GM21737 (cell line): ENCODE results near the gene DAPK3.
"Not testable (repeated sequence)": the region's sequence is repeated elsewhere in the genome, so short reads cannot be mapped to it uniquely, and the experiment has no call there.

Experiments
- ATAC-seq: cut with Tn5 transposase; IDR thresholded peaks from one replicate; pipeline ENCODE4 v1.9.1; 2021; ENCODE audit warnings: mild to moderate bottlenecking, moderate library complexity; ENCODE audit not compliant: unreplicated experiment

Gene DAPK3

DNA sequence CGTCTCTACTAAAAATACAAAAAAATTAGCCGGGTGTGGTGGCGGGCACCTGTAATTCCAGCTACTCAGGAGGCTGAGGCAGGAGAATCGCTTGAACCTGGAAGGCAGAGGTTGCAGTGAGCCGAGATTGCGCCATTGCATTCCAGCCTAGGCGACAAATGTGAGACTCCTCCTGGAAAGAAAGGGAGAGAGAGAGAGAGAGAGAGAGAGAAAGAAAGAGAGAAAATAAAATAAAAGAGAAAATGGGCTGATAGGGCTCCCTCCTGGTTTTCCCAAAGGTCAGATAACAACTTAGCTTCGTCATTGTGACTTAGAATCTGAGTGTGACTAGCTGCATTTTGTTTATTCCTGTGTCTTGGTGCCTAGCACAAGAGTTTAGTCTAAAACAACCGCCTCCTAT is 34.5 kb upstream of the DAPK3 start:
- not testable (repeated sequence) for ATAC-seq

DNA sequence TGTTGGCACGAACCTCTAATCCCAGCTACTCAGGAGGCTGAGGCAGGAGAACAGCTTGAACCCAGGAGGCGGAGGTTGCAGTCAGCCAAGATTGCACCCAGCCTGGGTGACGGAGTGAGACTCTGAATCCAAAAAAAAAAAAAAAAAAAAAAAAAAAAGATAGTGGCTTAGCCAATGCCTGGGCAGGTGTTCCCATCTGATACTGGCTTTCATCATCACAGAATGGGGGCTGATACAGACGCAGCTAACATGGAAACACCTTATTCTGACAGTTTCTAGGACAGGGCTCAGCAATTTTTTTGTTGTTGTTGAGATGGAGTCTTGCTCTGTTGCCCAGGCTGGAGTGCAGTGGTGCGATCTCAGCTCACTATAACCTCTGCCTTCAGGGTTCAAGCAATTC is 29.9 kb upstream of the DAPK3 start:
- ATAC-seq = not testable (repeated sequence)

DNA sequence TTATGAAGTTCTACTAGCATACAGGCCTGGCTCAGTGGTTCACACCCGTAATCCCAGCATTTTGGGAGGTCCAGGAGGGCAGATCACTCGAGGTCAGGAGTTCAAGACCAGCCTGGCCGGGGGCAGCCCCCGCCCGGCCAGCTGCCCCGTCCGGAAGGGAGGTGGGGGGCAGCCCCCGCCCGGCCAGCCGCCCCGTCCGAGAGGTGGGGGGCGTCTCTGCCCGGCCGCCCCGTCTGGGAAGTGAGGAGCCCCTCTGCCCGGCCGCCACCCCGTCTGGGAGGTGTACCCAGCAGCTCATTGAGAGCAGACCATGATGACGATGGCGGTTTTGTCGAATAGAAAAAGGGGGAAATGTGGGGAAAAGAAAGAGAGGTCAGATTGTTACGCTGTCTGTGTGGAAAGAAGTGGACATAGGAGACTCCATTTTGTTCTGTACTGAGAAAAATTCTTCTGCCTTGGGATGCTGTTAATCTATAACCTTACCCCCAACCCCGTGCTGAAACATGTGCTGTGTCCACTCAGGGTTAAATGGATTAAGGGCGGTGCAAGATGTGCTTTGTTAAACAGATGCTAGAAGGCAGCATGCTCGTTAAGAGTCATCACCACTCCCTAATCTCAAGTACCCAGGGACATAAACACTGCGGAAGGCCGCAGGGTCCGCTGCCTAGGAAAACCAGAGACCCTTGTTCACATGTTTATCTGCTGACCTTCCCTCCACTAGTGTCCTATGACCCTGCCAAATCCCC is 27.9 kb upstream of the DAPK3 start:
- not testable (repeated sequence) for ATAC-seq

DNA sequence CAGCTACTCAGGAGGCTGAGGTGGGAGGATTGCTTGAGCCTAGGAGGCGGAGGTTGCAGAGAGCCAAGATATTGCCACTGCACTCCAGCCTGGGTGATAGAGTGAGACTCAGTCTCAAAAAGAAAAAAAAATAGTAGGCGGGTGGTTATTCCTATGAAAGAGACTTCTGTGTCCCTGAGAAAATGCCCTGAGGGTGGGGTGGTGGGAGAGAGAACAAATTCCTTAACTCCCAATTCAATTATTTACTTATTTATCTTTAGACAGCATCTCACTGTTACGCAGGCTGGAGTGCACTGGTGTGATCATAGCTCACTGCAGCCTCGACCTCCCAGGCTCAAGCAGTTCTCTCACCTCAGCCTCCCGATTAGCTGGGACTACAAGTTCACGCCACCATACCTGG is 24.7 kb upstream of the DAPK3 start:
- no peak for ATAC-seq

DNA sequence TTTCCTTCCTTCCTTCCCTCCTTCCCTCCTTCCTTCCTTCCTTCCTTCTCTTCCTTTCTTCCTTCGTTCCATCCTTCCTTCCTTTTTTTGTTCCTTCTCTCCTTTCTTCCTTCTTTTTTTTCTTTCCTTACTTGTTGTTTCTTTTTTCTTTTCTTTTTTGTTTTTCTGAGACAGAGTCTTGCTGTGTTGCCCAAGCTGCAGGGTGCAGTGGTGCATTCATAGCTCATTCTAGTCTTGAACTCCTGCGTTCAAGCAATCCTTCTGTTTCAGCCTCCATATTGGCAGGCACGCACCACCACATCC is 19.9 kb upstream of the DAPK3 start:
- no peak for ATAC-seq

DNA sequence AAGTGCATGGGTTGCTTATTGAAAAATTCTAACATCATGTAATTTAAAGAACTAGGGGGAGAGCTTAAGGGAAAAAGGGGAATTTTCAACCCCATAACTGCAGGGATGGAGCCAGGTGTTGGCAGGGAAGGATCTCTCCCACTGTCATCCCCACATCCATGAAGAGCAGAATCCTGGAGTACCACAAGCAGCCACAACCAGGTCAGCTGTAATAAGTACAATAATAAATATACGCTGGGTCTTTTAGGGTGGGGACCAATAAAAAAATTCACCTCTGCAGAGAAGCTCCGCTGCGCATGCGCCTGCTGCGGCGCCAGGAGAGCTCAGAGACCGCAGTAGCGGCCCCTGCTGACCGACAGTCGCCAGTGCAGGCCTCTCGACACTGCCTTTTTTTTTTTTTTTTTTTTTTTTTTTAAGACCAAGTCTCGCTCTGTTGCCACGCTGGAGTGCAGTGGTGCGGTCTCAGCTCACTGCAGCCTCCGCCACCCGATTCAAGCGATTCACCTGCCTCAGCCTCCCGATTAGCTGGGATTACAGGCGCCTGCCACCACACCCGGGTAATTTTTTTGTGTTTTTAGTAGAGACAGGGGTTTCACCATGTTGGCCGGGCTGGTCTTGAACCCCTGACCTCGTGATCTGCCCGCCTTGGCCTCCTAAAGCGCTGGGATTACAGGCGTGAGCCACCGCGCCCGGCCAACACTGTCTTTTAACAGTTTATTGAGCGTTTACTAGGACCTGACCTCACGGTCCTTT is 16.9 kb upstream of the DAPK3 start:
- ATAC-seq = no peak

DNA sequence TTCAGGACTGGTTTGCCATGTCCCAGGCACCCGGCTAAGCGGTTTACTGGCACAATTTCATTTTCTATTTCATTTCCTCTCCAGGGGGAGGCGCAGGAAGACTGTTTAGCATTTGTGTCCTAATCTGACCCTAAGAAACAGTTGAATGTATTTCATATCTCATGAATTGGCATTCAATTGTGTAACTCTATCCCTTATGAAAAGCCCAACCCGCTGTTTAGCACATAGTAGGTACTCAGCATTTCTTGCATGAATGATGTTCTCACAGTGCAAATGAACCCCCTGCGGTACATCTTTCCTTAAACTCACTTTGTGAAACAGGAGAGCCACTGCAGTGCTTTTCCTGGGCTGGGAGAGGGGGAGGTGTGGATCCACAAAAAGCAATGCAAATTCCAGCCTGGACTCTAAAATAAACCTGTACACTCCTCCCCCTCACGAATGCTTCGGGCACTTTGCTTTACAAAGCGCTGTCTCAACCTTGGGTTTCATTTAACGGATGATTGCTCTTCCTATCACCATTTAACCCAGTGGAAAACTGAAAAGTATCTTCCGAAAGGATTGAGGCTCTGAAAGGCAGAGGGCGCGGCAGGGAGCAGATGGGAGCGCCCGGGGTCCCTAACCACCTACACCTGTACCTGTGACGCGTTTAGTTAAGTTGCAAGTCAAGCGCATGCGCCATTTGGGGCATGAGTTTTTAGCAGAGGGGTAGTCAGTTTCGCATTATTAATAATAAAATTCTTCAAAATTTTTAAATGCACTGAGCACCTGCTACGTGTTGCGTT is 15.6 kb upstream of the DAPK3 start:
- no peak for ATAC-seq

DNA sequence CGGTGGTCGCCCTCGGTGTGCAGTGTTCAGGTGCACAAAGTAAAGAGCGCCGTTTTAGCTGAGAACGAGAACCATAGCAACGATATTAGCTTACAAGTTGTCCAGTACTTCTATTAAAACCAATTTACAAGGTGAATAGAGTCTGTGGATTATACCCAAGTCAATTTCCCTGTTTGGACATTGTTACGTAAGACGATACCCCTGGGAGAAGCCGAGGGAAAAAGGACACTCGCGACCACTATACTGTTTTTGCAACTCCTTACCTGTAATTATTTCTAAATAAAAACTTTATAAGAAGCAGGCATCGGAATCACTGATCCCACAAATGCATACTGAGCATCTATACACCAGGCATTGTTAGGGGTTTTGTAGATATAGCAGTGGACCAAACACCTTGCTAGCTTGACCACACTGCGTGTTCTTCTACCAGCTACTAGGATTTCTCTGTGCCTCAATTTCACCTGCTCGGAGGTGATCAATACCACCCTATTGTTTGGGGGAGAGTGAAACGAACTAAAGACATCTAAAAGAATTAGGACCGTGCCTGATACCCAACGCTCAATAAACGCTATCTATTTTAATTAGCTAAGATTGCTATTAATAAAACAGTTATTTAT is 14.9 kb upstream of the DAPK3 start:
- ATAC-seq = no peak

DNA sequence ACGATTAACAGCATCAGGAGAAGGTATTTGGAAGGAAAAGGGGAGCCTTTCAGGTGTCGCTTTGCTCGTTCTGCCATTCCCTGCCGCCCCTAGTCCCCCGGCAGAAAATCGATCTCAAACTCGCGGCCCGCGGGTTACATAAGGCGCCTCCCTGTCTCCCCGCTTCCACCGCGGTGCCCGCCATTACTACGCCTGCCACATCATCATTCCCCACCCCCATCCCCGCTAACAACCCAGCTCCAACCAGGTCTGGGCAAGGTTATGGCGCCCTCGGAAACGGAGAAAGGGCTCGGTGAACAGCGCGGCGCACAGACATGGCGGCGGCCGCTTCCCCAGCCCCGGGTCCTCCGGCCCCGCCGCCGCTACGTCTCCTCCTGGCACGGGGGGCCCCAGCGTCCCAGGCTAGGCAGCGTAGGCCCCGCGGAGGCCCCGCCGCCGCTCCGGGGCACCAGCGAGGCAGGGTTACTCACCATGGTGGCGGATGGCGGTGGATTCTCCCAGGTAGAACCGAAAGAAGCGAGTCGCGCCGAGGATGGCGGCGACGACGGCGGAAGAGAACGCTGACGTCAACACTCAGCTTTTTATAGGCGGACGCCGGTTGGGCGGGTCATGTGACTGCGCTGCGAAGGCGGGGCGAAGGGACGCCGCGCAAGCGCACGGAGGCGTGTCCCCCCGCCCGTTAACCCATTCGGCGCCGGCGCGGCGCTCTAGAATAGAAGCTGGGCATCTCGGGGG is 14.2 kb upstream of the DAPK3 start, which contains the start of gene EEF2:
EEF2 (minus strand) TSS at position 556 of the 735 bp plus-strand sequence; CDS start at position 473, 83 bp downstream.
- ATAC-seq = peak; percentile 41

DNA sequence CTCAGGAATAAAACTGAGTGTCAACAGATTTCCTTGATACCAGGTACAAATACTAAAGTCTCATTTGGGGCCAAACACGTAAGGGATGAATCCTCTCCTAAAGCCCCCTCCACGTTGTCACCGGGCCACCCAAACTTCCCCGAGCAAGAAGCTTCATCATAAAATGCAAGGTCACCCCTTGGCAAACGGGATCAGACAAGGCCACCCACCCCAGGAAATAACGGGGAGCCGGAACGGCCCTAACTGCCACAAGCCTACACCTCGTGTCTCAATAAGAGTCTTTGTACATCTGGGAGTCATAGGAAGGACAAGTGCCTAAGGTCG is 13.6 kb upstream of the DAPK3 start:
- ATAC-seq = no peak

DNA sequence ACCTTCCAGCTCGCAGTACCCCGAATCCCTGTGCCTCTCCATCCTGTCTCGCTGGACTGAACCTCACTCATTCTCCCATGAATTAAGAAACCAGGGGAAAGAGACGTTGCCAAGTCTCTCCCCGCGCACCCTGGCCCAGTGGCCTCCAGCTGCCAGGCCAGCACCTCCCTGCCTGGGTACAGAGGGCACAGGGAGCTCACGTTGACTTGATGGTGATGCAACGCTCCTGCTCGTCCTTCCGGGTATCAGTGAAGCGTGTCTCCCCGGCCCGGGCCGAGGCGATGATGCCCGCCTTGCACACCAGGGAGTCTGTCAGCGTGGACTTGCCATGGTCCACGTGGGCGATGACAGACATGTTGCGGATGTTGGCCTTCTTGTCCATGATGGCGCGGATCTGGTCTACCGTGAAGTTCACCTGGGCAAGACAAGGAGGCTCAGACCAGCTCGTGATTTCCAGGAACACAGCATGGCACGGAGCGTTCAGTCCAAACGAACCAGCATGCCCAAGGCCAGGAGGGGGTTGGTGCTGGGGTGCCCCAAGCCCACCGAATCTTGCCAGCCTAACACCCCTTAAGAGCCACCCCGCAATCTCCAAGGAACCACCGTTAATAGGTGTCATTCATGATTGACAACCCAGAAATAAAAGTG is 13.2 kb upstream of the DAPK3 start:
- ATAC-seq = no peak

DNA sequence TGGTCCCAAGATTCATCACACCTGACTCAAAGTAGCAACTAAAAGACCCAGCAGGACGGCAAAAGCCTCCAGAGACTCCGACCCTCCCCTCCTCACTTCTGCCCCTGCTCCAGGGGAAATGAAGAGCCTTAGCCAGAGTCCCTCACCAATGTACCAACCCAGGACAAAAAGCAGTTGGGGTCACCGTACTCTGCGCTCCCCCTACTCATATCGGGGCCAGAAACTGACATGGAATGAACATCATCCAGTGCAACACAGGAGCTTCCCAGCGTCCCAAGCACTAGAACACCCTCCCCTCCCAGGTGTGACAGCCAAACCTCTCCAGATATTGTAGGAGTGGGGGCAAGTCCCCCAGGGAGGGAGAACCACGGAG is 12.6 kb upstream of the DAPK3 start:
- ATAC-seq = no peak

DNA sequence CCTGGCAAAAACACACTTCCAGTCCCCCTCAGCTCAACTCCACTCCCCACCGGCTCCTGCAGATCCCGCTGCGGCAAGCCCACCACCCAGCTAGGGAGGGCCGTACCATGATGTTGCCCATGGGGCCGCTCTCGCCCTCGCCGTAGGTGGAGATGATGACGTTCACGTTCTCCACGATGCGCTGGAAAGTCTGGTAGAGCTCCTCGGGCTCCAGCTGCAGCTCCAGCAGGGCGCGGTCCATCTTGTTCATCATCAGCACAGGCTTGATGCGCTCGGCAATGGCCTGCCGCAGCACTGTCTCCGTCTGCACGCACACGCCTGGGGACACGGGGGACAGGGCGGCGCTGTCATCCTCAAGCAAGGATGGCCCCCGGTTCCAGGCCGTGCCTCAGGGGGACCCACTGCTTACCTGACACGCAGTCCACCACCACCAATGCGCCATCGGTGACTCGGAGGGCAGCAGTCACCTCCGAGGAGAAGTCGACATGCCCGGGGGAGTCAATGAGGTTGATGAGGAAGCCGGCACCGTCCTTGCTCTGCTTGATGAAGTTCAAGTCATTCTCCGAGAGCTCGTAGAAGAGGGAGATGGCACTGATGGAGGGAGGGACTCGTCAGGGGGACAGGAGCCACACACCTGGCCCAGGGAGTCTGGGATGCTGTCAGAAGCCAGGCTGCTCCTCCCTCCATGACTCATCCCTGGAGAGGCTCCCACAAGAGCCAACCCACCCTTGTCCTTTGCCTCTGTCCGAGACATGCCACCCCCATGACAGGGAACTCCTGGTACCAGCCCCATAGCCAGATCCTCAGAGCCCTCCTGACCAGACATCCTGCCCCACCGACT is 12.0 kb upstream of the DAPK3 start:
- no peak for ATAC-seq

DNA sequence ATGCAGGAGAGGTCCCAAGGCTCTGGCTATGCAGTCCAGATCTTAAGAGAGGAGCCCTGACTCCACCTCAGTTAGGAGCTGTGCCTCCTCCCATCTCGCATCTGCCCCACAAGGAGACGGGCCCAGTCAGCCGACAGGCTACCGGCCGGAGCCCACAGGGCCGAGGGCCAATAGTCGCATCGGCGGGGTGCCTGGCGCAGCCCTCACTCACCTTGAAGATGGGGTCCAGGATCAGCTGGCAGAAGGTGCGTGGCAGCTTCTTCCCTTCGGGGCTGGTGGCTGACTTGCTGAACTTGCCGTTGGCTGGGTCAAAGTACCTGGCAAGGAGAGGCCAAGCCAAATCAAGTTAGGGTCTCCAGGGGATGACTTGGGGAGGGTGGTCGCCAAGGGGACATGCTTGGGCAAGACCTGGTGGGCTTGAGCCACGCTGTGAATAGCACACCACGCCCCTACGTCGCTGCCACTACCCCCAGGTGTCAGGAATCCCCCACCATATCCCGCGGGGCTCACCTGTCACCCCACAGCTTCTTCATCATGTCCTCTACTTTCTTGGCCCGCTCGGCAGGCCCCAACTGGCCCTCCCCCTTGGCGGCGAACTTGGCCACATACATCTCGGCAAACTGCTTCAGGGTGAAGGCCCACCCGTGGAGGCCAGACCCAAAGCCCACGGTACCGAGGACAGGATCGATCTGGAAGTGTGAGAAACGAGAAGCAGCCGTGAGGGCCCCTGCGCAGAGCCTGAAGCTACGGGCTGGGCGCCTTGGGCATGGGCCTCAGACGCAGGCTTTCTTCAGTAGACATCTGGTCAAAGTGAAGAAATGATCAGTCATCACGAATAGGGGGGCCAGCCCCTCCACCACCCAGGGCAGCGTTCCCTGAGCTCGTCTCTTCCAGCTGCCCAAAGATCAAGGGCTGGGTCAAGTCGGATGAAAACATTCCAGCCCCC is 11.1 kb upstream of the DAPK3 start:
- no peak for ATAC-seq

DNA sequence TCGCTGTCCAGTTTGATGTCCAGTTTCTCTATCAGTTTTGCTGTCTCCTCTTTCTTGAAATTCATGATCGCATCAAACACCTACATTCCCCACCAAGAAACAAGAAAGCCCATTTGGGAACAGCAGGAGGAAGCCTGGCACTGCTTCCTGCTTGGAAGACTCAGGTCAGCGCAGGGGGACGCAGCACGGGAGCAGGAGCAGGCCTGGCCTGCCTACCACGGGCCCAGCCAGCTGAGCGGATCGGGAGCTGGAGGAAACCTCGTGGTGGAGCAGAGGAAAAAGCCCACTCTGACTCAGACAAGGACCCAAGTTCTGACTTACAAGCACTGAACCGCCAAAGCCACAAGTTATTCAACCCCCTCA is 10.5 kb upstream of the DAPK3 start:
- ATAC-seq = no peak

DNA sequence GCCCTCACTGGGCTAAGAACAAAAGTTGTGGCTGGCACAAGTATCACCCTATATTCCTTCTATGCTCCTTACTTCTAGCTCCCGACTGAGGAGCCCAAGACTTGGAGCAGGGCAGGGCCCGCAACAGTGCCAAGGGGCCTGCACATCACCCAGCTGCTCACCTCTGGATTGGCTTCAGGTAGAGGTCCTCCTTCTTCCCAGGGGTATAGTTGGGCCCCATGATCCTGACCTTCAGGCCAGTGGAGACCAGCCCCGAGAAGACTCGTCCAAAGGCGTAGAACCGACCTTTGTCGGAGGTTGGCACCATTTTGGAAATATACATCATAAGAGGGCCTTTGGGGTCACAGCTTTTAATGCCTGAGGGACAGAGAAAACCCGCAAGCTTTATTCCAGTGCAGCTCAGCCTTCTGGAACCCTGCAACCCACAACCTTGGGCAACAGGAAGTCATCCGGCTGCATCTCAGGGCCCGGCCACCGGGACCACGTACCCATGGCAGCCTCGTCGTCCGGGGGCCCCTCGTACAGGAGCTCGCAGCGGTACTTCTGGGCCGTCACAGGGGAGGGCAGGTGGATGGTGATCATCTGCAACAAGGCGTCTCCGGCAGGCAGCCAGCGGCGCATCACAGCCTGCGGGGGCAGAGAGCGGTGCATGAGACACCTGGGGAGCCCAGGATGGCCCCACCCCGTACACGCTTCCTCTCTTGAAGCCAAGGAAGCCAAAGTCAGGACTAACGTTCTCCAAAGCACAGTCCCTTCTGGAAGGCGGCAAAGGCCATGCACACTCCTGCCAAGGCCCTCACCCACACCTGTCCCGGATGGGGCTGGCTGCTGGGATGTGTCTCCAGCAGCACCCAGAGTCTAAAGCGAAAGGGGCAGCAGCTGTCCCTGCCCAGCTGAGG is 9.7 kb upstream of the DAPK3 start:
- ATAC-seq = no peak

DNA sequence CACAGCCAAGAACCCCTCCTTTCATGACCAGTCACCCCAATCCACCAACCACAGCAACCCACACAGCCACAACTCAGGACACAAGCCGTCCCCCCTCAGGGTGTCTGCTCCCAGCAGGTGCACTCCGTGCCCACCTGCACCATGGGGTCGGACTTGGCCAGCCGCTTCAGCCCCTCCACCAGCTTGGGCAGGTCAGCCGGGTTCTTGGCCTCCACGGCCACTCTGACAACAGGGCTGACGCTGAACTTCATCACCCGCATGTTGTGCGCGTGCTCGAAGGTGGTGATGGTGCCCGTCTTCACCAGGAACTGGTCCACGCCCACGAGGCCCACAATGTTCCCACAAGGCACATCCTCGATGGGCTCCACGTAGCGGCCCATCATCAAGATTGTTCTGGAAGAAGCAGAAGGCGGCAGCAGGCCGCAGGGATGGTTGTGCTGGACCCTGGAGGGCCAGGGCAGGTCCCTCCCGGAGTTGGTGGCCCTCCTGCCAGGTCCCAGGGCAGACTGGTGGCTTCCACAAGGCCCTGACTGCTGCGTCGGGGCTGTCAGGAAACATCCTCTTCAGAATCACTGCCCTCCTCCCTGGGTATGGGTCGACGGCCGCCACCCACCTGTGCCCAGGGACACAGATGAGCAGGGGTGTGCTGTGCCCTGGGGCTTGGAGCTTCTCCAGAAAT is 8.9 kb upstream of the DAPK3 start:
- ATAC-seq = no peak
